LNCAP (cell line): ENCODE measurements around the gene ACSL1.

Experiments
- TF ChIP-seq, protein P1 (sequence below): fragments of 450-650 bp; IDR thresholded peaks from 2 replicates; pipeline ENCODE4 v1.5.1; 2017; ENCODE audit warnings: mild to moderate bottlenecking

The ACSL1 gene

DNA sequence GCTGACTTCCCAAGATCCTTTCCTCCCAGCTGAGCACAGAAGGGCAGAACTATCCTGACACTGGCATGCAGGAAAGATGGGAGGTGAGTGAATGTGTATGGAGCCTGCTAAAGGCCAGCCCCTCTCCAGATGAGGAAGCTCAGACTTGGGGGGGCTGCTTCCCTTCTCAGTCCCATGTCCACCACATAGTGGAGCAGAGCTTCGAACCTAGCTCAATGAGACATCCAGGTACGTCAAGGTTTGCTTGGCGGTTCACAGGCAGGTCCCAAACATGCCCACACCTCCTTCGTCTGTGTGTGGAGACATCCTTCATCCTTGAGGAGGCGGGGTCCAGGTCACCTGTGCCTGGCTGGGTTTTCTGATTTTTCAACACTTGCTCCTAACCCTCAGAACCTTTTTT, 31.3 kb downstream of the ACSL1 start:
- TF ChIP-seq, protein P1, sequence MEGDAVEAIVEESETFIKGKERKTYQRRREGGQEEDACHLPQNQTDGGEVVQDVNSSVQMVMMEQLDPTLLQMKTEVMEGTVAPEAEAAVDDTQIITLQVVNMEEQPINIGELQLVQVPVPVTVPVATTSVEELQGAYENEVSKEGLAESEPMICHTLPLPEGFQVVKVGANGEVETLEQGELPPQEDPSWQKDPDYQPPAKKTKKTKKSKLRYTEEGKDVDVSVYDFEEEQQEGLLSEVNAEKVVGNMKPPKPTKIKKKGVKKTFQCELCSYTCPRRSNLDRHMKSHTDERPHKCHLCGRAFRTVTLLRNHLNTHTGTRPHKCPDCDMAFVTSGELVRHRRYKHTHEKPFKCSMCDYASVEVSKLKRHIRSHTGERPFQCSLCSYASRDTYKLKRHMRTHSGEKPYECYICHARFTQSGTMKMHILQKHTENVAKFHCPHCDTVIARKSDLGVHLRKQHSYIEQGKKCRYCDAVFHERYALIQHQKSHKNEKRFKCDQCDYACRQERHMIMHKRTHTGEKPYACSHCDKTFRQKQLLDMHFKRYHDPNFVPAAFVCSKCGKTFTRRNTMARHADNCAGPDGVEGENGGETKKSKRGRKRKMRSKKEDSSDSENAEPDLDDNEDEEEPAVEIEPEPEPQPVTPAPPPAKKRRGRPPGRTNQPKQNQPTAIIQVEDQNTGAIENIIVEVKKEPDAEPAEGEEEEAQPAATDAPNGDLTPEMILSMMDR = no peak

DNA sequence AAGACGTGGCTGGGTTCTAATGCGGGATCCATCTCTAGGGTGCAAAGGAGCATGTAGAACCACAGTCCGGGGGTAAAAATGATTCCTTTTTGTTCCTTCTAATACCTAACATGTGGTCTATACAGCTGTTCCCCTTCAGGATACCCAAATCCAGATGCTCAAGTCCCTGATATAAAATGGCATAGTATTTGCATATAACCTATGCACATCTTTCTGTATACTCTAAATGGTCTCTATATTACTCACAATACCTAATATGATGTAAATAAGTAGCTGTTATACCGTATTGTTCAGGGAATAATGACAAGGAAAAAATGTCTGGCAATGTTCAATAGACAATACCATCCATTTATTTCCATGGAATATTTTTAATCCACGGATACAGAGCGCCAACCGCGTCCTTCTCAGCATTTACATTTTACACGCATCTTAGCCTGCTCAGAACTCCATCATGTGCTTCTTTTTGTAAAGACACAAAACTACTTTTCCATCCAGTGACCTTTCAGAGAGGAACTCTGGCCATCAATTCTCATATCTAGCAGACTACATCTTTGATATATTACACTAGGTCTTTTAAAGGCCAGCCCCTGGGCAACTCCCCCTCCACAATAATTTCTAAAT, 31.9 kb downstream of the ACSL1 start:
- TF ChIP-seq, protein P1 = no peak

DNA sequence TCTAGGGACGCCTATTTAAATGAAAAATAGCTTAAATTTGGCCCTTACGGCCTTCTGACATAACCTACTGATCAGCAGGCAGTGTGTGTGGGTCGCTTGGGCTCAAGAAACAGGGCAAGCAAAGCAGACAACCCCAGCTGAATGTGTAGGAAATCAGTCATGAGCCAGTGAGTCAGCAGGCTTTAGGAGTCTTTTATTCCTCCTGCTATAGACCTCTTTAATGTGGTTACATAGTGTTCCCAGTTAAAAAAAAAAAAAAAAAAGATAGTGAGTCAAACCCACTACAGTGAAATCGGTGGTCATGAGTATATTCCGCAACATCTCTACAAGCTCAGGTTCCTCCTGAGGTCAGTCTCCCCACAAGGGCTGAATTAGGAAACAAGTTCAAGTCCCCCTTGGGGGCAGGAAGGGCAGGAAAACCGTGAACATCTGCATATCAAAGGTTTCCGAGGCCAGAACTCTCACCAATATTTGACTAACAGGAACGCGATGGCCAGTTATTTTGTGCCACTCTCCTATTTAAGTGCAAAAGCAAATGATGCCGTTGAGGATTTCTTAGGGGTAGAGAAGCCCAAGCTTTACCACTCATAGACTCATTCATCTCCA, 32.7 kb downstream of the ACSL1 start:
- TF ChIP-seq, protein P1 = no peak

DNA sequence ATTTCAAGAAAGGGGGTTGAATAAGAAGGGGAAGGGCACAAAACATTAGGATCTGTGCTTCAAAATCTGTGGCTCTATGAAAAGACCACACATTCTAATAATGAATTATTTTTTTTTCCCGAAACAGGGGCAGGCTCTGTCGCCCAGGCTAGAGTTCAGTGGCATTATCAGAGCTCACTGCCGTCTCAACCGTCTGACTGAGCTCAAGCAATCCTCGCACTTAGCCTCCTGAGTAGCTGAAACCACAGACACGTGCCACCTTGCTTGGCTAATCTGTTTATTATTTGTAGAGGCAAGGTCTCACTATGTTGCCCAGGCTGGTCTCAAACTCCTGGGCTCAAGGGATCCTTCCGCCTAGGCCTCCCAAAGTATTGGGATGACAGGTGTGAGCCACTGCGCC, 33.4 kb downstream of the ACSL1 start:
- TF ChIP-seq, protein P1 = no peak

DNA sequence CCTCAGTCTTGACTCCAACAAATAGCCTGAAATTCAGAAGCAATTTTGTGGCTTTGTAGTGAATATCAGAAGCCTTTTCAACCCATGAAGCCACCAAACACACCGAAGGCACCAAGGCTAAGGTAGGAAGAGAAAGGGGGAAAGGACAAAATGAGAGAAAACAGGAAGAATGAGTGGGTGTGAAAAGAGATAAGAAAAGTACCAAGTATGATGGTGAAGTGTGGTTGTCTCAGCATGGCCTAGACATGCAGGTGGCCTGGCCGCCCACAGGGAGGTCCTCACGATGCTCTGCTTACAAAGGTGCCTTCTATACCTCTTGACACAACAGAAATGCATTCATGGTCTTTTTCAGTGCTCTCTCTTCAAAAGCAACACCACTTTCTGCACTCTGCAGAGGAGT, 34.9 kb downstream of the ACSL1 start:
- TF ChIP-seq, protein P1 = no peak

DNA sequence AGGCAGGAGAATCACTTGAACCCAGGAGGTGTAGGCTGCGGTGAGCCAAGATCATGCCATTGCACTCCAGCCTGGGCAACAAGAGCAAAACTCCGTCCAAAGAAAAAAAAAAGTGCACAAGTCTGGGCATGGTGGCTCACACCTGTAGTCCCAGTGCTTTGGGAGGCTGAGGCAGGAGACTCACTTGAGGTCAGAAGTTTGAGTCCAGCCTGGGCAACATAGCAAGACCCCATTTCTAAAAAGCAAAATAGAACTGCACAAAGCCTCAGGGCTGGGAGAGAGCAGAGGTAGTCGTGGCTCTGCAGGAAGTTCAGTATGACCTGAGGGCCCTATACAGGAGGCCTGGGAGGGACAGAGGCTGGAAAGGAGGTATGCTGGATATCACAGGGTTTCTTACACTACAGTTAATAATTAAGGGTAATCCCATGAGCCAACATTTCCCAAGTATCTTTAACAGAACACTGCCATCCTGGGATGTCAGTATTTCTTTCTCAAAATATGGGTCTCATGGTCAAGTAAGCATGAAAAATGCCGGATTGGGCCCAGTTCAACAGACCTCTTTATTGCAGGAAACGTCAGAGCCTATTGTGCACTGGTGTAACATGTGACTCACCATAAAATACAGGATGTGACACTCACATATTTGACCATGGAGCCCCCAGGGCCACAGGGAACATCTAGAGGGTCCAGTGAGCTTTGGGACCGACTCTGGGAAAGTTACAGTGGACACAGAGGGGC, 37.8 kb downstream of the ACSL1 start:
- TF ChIP-seq, protein P1 = no peak

DNA sequence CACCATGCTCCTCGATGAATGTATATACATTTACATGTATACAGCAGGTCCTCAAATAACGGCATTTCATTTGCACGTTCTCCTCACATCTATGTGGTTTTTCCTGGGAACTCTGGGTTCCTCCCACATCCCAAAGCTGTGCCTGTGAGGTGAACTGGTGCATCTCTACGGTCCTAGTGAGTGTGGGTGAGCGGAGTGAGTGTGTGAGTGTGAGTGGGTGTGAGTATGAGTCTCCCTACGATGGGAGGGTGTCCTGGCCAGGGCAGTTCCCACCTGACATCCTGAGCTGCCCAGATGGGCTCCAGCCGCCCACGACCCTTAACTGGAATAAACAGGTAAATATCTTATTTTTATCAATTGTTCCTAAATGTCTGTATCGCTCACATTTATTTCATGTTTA, 40.0 kb downstream of the ACSL1 start:
- TF ChIP-seq, protein P1 = no peak
